HG03558 (cell line): Measurements from ENCODE around the gene RTL10.

Experiments used
- ATAC-seq: cut with Tn5 transposase; IDR thresholded peaks from one replicate; pipeline ENCODE4 v1.9.1; 2021; ENCODE audit warnings: moderate number of reproducible peaks; ENCODE audit not compliant: unreplicated experiment; ENCODE audit errors: extremely low read depth

Gene RTL10

DNA sequence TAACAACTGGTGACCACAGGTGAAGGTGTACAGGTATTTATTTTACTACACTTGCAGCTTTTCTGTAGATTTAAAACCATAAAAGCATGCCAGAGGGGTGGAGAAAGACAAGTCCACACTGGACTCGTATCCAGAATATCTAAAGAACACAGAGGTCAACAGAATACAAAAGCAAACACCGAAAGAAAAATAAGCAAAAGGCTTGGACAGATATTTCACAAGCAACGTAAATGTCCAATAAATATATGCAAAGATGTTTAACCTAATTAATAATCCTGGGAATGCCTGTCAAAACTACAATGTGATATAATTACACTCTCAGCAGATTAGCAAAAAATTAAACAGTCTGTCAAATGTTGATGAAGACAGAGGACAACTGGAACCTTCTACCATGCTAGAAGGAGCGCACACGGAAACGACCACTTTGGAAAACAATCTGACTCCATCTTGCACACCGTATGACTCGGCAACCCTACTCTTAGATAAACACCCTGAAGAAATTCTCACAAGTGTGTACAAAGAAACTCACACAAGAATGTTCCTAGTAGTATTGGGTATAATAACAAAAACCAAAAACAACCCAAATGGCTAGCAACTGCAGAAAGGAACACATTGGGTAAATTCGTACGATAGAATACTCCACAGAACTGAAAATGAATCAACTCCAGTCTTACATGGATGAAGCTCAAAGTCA is 27.2 kb downstream of the RTL10 start:
- ATAC-seq: no peak

DNA sequence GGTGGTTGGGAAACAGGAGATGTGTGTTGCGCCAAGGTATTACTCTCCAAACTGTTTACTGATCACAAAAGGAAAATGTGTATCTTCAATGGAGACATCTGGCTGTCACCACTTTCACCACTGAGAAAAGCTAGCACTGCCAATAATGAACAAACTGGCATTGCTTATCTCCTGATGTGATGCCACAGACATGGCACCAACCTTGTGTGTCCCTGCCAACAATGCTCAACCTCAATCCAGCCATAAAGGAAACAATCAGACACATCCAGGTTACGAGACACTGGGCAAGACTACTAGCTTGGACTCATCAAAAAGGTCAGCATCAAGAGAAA is 28.1 kb downstream of the RTL10 start:
- ATAC-seq: no peak

DNA sequence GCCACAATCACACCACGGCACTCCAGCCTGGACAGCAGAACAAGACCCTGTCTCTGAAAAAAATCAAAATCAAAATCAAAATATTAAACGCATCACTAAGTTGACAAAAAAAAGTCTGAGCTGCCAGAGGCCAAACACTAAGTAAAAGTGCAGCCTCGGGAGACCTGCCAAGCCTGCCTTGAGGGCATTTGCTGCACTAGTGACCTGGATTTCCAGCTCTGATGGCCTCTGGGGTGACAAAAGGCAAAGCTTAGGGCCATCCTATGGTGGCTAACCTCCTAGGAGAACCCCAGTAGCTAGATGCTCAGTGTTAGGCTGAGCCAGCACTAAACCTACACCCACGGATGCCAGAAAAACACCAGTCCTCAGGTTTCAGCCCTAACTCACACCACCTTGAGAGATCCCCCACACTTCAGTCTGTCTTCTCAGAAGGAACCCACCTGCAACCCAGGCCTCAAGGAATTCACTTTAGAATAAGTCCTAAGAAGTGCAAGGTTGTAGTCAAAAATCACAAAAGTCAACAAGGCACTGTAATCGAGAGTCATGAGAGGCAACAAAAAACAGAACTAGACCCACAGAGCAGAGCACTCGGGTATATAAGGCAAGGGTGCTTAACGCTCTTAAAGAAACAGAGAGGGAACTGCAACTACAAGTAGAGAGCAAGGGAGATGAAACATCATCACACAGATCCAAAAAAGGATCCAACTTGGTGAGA is 28.6 kb downstream of the RTL10 start:
- no peak for ATAC-seq

DNA sequence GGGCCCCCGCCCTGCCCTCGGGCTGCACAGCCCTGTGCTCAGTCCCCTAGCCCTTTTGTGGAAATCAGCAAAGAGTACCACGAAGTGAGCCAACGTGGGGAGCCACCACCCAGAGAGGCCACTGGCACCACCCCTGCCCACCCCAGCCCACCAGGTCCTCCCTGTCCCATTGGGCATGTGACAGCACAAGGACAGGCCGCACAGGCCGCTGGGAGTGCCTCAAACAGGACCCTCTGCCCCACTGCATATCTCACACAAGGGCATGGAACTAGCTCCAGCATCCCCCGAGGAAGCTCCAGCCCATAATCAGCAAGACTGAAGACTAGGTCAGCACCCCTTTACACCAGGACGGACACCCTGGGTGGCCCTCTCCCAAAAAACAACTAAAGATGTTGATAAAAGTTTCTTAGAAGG is 29.7 kb downstream of the RTL10 start:
- ATAC-seq: no peak

DNA sequence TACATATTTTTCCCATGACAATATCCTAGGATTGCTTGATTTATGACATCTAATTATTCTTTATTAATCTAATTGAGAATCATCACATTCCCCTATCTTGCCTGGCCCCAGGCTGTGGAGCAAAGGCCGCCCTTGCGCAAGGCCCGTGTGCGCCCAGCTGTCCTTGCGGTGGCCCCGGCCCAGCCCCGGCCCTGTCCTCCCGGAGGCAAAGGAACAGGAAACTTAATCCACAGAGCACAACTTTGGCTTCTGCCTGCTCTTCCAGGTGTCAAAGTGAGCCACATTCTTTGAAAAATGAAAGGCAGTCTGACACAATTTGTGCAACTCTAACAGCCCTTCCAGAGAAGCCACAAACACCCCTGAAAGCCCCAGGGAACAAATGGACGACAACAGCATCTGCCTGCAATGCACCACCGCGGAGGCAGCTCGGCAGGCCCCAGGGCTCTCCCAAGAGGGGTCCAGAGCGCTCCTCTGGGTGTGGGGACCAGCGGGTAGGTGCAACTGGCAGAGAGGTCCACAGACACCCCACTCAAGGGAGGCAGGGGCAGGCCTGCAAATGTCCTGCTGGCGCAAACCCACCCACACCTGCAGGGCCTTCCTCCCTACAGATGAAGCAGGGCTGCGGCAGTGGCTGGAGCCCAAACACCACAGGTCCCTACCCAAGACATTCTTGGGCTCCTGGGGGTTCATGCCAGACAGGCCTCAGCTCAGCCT is 30.3 kb downstream of the RTL10 start:
- no peak for ATAC-seq

DNA sequence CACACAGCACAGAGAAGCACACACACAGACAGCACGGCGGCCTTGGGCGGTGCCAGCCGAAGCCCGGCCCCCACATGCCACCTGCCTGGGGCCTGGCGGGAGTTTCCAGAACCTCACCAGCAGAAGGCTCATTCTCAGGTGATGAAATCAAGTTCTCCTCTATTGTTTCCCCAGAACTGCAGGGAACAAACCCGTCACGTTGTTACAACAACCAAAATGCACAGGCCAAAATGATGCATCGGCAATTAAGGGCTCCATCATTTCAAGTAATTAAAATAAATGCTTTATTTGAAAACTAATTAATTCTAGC is 30.8 kb downstream of the RTL10 start:
- ATAC-seq: no peak

DNA sequence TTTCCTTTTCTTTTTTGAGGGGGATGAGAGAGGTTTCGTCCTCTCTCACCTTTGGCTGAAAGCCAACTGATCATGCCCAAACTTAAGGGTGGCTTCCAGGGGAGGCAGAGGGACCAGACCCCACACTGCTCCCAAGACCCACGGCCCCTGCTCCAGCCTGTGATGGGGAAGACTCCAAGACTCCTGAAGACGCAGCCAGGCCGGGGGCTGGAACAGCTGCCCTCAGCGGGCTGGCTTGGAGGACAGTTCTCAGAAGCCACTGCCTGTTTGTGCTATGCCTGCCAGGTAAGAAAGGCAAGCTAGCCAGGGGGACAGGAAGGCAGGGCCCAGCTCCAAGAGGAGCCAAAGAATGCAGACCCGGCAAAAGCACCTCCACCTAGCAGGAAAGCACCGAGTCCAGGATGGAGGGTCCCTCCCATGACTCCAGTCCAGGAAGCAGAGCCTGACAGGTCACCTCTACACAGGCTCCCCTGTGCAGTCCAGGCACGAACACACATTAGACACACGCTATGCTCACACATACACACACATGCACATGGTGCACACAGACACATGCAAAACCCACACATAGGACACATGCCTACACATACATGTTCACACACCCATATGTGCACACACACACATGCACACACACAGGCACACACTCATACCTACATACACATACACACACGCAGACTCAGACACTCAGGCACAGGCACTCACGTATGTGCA is 31.3 kb downstream of the RTL10 start:
- no peak for ATAC-seq

DNA sequence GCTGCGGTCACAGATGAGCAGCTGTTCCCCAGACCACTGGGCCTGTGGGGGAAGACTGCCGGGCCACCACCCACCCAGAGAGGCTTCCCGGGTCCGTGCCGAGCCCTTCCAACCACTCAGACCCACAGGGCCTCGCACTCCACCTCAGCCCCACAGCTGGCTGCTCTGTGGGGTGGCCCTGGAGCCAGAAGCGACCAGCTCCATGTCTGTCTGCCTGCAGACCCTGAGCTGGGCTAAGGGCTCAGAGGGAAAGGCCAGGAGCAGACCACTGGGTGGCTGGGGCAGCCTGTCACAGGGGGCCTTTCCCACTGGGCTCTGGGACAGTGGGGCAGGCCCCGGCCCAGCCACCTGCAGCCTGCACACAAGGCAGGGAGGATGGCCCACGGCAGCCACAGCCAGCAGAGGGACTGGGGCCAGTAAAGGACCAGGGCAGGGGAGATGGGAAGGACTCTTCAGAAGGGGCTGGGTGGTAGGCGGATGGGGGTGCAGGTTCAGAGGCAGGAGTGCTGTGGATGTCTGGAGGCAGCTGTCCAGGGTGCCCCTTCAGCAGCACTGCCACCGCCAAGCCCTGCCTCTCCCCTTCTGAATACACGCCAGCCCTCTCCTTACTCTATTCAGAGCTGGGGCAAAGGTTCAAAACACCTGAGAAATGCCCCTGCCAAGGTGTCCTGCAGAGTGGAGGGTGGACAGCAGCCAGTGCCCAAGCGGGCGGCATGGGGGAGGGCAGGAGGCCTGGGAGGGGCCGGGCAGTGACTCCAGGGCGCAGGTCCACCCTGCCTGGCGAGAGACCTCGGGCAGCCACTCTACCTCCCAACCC is 32.2 kb downstream of the RTL10 start:
- ATAC-seq: no peak

DNA sequence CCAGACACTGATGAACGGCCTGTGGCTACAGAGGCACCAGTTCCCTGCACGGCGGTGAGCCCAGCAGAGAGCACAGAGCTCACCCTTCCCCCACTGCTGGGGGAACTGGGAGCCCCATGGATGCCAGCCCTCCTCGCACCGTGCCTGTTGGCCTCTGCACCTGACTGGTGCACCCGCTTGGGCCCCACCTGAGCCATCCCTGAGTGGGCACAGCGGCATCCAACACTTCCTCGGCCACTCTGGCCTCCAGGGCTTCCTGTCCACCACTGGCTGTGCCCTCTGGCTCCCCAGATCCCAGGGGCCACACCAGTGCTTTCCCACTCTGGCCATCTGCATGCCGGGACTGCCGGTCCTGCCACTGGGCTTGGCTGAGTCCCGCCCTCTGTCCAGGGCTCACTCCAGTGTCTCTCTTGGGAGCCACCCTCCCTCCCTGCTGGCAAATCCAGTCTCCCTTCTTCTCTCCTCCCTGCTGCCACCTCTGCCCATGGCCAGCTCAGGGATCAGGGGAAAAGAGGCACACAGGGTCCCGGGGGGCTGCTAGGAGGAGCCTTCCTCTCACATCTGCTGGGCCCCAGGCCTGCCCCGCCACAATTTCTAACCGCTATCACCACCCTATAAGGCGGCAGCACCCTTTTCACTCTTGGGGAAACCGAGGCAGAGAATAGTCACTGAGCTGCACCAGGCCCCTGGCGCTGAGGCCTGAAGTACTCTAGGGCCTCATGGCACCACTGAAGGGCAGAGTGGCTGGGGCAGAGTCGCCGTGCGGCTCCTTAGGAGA is 33.0 kb downstream of the RTL10 start:
- no peak for ATAC-seq

DNA sequence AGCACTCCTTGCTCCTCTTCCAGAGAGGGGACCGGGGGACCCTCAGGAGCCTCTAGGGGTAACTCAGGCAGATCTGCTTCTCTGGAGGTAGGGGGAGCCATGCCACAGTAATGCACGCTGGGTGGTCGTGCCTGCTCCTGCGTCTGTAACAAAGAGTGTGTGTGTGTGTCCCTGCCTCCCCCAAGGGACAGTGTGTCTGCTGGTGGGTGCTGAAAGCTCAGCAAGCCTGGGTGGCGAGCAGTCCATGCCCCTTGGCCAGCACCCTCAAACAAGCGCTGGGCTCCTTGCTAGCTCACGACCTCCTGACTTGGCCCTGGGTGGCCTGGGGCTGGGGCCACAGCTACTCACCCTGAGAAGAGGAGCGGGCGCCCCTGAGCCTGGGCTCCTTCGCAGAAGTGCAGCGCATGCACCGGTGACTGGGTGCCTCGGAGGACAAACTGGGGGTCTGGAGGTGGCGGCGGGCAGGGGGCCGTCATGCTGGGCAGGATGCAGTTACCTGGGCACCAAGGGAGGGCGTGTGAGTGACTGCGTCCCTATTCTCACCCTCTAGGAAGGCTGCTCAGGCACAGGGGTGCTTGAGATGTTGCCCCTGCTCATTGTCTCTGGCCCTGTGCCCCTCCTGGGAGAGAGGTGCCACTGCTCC is 33.7 kb downstream of the RTL10 start:
- no peak for ATAC-seq

DNA sequence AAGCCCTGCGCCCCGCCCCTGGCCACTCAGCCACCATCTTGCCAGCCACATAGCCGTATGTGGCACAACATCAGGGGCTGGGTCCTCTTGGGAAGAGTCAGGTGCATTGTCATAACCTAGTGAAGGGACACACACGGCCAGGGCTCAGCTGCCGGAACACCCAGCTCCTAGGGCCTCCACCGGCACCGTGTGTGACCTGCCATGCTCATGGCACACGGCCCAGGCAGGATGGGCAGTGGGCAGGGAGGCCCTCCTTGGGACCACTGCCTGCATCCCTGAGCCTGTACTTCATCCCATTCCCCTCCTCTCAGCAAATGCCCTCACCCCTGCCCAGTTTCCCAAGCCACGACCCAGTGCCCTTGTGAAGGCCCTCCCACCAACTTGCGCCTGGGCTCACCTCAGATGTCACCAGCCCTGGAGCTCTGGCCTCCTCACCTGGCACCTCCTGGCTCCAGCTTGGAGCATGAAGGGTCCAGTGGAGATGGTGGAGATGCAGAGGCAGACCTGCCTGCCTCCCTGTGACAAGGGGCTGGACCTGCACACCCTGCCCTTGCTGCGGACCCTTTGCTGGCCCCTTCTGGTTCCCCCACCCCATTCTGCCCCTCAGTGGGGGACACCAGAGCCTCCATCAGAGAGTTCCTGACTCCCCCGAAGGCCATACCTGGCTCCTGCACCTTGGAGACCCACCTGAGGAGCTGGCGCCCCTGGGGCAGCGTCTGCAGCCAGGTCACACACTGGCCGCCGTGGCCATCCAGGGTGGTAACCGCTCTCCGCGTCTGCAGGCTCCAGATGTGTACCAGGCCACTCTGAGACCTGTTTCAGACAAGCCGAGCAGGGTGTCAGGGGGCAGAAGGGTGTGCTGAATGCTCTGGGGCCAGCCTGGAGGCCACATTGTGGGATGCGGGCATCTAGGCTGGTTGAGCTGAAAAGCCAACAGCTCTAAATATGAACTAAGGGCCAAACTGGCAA is 34.5 kb downstream of the RTL10 start:
- ATAC-seq: no peak

DNA sequence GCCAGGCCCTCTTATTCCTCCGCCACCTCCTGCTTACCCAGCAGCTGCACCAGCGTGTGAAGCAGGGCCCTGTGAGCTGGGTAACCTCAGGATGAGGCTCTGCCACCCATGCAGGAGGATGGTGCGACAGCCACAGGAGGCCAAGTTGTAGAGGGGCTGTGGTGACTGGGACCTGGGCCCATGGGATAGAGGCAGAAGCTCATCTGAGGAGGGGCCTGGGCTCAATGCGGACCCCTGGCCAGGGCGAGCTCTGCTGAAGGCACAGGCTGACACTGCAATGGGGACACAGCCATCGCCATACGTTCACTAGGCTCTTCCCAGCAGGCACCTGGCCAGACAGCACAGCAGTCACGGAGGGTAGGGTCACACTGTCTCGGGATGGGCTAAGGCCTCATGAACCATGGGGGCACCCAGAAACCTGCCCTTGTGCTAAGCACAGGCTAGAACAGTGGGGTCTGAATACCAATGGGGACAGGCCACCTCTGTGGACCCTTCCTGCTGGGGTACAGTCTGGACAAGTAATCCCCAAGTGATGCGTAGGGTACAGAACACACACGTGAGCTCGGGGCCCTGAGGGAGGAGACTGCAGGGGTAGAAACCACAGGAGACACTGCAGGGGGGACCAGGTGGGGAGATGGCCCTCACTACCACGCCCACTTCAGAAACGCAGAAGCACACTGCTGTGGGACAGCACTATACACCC is 35.3 kb downstream of the RTL10 start:
- ATAC-seq: no peak

DNA sequence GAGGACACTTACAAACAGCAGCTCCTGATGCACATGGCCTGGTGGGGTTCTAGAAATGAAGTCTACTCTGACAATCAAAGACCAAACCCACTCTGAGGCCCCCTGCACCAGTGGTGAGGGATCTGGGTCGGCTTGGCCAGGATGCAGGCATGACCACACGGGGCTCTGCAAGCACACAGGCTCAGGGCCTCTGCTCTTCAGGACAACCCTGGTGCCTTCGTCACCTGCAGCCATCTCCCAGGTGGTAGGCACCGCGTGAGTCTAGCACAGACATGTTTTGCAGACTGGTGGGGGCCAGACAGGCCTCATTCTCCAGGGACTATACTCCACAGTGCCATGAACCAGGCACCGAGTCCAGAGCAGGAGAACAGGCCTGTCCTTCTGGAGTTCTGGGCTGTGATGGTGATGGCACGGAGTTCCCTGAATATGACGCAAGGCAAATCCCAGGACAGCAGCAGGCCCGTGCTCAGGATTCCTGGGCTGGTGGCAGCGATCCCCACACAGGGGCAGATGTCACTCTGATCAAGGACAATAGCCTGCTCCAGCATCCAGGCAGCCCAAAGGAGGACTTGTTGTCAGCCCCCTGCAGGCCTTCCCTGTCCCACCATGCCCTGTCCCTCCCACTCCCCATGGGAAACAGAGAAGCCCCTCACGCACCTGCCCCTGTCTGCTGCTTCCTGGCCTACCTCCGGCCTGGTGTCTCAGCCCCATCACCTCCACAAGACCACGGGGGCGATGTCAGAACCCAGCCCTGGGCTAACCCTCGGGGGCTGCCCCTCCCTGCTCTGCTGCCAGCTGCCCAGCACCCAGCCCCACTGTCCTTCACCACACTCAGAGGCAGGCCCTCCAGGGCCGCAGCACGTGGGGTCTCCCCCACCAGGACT is 36.1 kb downstream of the RTL10 start:
- ATAC-seq: no peak

DNA sequence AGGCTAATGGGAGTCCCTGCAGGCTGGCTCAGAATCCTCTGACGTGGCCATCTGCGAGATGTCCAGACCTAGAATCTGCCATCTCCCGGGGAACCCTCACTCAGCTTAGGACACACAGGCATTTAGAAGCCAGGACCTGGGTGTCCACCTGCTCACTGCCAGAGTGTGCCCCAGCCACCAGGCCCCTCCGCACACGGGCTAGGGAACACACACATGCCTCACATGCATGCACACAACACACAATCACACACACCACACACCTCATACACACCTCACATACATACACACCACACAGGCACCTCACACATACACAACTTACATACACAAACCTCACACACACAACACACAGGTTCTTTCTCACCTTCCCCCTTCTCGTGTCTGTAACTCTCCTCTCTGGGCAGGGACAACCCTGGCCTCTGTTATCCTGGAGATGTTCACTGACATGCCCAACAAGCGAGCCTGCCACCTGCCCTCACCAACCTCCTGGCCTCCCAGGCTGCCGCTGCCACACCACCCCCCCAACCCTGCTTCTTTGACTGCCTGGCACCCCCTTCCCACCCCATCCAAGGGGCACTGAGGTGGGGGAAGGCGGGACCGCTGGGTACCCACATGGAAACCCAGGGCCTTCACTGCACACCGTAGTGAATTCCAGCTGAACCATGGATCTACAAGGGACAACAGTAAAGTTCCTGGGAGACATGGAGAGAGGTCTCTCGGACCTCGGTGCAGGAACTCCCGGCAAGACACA is 38.1 kb downstream of the RTL10 start:
- ATAC-seq: no peak

DNA sequence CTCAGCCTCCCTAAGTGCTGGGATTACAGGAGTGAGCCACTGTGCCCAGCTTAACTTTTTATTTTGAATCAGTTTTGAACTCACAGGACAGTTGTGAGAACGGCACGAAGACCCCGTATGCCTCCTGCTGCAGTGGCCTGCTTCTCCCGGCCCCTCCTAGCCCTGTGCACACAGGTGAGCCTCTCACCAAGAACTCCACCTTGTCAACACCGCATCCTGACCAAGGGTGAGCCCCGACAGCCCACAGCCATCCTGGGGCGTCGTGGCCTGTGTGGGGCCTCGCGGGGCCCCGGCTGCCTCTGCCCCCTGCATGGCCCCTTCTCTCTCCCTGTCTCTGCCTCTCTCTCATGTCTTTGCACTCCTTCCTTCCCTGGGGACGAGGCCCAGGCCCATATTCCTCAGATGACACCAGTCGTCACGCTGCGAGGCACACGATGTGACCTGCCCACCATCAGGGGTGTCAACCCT is 38.8 kb downstream of the RTL10 start:
- ATAC-seq: no peak
